HG03442 (cell line): ENCODE results near the gene SIPA1L3.

ENCODE experiments used
- ATAC-seq: cut with Tn5 transposase; IDR thresholded peaks from one replicate; pipeline ENCODE4 v1.9.1; 2021; ENCODE audit warnings: mild to moderate bottlenecking, moderate library complexity; ENCODE audit not compliant: unreplicated experiment

SIPA1L3 gene

GRCh38 chr19:38252385-38252784 lies 345.4 kb downstream of the SIPA1L3 start:
- ATAC-seq = no peak

GRCh38 chr19:38252941-38253691 lies 346.1 kb downstream of the SIPA1L3 start:
- no peak for ATAC-seq

- ATAC-seq = no peak
Measured at GRCh38 chr19:38253788-38254187, 346.8 kb downstream of the SIPA1L3 start.

GRCh38 chr19:38255383-38256014 lies 348.5 kb downstream of the SIPA1L3 start:
- ATAC-seq = no peak
